NCI-H1436 treated with DMSO at 0.1 percent for 48 hours (cell line): ENCODE results near the gene RAC2.

Experiments
- DNase-seq: peaks from one replicate; lab custom pipeline; 2025; lab: John Stamatoyannopoulos, UW

The RAC2 gene

DNA sequence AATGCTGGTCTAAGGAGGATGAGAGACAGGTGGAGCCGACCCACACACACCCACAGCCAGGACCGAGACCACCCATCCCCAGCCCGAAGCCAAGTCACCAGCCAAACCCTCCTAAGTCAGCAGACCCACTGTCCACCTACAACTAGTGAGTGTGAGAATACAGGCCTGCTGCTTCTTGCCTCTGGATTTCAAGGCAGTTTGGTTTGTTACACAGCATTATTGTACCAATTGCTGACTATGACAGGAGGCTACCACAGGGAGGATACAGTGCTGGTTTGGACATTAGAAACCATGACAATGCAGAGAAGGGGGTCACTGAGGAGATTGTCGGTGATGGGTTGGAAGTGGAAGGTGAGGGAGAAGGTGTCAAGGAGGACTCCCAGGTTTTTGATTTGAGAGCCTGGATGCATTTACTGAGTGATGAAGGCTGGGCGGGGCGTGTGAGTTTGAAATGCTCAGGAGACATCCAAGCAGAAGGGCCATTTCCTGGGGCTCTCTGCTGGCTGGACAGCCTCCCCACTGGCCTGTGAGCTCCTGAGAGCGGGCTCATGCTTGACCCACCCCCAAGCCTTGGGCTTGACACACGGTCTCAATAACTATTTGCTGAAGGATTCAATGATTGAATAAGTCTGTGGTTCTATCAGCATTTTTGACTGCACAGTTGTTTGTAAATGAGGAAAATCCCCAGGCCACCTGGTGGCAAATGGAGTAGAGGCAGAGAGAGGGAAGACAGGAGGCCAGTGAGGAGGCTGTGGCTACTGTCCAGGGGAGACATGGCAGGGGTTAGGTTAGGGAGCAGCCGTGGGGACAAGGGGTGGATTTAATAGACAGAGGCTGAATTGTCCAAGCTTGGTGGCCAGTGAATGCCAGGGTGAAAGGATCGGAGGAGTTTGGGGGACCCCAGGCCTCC is 22.4 kb downstream of the RAC2 start:
- DNase-seq: no peak

DNA sequence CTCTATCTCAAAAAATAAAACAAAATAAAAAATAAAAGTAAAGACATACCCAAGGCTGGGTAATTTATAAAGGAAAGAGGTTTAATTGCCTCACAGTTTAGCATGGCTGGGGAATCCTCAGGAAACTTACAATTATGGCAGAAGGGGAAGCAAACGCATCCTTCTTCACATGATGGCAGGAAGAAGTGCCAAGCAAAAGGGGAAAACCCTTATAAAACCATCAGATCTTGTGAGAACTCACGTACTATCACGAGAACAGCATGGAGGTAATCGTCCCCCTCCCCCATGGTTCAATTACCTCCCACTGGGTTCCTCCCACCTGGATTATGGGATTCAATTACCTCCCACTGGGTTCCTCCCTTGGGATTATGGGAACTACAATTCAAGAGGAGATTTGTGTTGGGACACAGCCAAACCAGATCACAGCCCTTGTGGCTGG is 23.5 kb downstream of the RAC2 start:
- DNase-seq: no peak

DNA sequence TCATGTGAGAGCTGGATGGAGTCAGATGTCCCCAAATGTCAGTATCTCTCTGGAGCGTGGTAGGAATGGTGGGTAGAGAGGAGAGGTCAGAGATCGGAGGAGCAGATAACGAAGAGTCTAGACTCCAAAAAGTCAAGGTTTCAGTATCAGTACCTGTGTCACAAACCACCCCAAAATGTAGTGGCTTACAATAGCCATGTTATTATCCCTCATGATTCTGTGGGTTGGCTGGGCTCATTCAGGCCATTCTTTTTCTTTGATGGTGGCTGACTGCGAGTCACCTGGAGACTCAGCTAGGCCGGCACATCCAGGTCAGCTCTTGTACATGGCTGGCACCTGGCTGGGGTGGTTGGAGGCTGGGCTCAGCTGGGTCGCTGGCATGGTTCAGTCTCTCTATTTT is 24.5 kb downstream of the RAC2 start:
- DNase-seq: no peak

DNA sequence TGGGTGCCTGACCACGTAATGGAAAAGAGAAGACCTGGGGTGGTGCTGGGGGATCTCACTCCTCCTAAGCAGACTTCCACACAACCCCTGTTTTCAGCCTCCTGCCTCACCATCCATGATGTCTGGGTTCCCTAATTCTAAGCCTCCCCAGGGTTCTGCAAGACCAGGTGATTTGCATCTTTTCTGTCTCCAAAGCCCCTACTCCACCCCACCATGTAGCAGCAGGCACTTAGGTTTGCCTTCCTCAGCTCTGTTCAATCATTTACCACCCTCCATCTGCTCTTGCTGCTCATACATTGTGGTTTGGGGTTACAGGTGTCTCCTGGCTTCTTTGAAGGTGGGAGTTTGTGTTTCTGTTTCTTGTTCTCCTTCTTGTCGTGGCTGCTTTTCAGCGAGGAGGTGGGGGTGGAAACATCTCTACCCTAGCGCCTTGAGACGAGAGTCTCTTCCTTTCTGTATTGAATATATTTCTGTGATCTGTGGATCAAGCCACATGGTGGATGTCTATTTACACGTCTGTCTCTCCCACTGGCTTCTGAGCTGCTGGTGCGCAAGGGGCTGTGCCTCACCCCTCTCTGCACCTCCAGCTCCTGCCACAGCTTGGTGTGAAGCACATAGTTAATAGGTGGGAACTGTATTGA is 25.2 kb downstream of the RAC2 start:
- no peak for DNase-seq

DNA sequence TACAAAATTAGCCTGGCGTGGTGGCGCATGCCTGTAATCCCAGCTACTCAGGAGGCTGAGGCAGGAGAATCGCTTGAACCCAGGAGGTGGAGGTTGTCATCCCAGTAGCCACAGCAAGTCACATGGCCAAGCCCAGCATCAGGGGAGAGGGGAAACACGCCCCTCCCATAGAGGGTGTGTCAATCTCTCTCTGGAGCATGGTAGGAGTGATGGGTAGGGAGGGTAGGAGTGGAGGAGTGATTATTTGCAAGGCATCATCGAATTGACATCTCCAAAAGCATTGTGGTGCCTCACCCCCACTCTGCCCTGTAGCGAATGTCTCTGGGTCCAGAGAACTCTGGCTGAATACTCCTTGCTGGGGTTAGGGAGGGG is 25.7 kb downstream of the RAC2 start:
- DNase-seq: no peak

DNA sequence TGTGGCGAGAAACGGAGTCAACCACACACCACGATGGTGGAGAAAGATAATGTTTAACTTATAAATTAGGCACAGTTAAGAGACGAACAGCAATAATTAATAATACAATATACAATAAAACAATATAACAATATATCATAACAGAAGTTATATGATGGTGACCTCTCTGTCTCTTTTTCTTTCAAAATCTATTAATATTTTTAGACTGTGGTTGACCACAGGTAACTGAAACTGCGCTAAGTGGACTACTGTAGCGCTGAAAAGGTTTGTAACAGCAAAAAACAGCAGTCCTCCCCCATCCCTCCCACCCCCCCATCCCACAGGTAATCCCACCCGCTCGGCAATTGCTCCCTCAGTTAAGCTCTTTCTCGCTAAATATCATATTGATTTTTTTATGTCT is 28.2 kb downstream of the RAC2 start:
- no peak for DNase-seq

DNA sequence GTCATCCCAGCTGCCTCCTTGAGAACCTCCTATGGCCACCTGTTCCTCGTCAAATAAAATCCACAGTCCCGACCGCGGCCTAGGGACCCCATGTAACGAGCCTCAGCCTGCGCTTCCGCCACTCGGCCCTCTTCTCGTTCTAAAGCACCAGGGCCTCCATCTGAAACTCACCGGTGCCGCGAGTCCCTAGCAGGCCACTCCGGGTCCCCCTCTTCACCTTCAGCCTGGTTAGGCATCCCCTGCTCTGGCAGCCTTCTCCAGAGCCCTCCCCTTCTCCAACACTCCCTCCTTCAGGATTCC is 29.4 kb downstream of the RAC2 start:
- no peak for DNase-seq

DNA sequence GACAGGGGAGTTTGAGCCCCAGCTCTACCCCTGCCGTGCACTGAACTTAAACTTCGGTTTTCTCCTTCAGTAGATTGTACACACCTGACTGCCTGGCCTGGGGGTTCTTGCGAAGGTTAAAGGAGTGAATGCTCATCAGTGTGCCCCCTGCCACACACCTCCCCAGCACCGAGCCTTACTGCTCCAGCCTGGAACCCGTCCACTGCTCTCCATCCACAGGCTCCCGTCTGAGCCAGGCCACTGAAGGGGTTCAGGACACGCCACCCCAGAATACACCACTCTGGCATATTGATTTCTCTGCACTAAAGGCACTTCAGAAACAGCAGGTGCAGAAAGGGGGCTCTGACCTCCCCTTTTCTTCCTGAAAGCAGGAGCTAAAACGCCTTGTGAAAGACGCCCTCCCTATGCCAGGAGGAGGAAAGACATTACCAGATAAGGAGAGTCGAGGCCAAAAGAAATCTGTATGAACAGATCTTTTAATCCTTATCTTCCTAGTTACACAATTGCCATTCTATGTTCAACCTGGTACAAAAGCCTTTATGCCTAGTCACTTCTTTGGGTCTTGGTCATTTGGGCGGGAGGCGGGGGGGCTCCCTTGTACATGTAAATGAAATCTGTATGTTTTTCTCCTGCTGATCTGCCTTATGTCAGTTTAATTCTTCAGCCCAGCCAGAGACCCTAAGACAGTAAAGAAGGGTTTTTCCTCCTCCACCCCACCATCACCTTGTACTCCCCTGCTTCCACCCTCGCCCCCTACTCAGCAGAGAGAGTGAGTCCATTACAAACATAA is 29.9 kb downstream of the RAC2 start:
- no peak for DNase-seq

DNA sequence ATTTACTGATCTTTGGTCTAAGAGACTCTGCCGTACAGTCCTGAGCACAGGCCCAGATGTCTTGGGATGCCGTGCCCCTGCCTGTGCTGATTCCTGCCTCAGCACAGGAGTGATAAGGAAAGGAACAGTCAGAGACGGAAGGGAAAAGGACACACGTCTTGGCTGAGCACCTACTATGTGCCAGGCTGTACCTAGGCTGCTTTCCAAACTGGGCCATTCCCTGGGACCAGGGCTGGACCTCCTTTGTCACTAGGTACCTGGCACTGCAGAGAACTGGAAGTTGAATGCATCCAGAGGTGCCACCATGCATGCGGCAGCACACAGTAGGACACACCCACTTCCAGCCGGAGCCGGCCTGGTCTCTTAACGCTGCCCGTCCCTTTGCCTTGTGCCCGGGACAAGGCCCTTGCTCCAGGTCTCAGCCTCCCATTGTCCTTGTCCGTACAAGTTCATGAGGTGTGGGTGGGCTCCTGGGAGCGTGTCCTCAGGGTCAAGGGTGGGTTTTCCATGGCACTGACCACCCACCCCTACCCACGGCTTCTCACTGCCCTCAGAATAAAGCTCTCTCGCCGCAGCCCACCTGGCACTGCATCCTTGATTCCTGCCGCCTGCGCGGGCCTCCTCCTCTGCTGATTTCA is 30.7 kb downstream of the RAC2 start:
- DNase-seq: no peak

DNA sequence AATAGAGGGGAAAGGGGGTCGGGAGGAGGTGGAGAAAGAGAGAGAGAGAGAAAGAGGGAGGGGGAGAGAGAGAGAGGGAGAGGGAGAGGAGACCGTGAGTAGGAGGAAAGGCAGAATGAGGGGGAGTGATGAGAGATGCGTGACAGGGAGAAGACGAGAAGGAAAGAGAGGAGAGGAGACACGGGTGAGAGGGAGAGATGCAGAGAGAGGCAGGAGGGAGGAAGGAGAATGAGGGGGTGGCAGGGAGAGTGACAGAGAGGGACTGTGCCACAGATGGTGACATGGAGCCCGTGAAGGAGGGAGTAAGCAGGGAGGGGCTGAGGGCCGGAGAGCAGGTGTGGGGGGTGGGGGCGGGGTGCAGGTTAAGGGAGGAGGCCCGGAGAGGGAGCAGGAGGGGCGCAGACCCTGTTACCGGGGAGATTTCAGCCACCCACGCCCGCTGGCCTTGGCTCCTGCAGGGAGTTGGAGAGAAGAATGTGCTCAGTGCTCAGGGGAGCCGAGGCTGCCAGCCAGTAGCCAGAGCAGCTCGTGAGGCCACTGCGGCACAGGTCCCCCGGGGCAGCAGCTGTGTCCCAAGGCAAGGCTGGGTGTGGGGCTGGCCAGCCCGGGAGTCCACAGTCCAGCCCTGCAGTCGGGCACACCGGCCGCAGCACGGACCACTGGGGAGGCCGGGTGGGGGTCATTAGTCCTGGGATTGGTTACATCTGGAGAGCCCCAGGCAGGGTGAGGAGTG is 31.7 kb downstream of the RAC2 start, which contains the start of gene SSTR3:
Gene SSTR3, minus strand, starts transcription at position 304 of the 733 bp plus-strand sequence. CDS start 4,674 bp downstream, outside the sequence.
- no peak for DNase-seq

DNA sequence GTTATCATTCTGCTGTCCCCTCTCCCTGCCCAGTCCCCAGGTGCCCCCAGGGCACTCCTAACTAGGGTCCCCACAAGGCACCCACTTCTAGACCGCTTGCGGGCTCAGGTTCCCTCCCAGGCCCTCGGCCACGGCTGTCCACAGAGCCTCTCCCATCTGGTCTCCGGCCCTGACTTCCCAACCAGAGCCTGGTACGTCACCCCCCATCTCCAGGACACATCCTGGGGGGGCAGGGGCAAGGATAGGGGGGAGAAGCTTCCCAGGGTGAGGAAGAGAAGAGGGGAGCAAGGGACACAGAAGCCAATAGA is 32.2 kb downstream of the RAC2 start:
- DNase-seq: no peak

DNA sequence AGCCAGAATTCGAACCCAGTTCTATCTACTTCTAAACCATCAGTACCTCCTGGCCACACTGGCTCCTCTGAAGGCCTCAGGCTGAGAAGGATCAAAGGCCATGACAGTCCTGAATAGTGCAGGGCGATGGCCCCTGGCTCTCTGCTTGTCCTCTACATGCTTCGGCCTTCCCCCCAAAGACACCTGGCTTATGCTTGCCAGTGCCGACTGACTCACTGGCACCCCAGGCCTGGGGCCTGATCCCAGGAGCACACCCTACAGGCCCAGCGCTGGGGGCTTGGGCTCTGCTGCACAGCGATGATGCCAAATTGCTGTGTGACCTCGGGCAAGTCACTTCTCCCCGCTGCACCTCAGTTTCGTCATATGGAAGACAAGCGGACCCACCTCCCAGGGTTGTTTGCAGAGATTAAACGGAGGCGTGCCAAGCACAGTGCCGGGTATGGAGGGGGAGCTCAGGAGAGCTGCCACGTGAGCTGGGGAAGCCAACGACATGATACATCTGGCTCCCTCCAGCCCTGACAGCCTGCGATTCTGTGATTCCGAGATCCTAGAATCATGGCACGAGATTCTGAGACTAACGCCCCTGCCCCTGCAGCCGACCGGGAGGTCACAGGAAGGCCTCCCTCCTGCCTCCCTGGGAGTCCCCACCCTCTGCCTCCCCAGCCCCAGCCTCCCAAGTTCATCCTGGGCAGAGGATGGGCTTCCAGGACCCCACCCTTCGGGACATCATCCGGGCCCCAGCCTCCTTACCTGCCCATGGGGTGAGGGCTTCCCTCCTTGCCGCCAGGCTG is 32.8 kb downstream of the RAC2 start:
- DNase-seq: no peak

DNA sequence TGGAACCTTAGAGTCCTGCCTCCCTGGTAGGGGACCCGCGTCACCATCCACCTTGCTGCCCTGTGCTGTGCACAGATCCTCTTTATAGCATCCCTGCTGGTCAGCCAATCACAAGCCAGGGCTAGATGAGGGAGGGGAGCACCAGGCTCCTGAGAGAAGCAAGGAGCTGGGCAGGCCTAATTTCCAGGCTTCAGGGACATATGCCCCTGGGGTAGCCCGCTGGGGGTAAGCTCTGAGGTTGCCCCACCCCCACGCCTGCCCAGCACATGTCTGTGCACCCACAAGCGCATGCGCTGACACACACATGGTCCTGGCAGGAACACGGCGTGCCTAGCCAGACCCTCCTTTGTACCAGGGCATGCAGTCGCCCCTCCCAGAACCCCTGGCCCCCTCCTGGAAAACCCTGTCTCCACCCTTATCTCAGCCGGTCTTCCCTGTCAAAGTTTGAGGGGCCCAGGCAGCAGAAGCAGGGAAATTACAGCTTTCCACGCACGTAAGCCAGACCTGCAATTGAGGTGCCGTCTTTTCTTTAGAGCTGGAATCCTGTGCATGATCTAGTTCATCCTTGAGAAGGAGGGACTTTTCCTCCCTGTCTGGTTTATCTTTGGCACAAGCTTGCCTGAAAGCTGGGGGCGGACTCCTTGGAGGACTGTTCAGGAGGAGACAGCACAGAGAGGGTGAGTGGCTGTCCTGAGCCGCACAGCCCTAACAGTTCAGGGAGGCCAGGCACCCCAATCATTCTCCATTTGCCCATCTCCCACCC is 33.8 kb downstream of the RAC2 start:
- DNase-seq: no peak

DNA sequence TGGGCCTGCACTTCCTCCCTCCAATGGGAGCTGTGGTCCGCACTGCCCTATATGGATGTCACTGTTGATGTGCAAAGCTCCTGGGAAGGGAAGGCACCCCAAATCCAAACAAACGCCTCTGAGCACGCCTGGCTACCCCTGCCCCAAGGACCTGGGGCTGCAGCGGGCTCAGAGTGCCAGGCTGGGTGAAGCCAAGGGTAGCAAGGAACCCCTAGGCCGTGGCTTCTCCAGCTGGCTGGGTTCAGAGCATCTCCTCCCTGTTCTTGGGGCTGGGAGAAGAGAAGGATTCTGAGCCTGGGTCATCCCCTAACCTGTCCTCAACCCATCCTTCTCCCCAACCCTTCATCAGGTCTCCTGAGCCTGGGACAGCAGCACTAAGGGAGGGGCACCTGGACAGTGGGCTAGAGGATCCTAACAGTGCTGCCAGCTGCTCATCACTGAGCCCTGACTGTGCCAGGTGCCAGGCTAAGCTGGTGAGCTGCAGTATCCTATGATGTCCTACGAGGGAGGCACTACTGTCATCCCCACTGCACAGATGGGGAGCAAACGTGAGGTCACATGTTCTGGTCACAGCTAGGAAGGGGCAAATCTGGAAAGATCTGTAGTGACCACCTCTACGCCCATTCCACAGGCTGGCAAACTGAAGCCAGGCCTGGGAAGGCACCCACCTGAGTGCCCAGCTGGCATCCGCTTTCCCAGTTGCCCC is 34.8 kb downstream of the RAC2 start:
- DNase-seq: no peak

DNA sequence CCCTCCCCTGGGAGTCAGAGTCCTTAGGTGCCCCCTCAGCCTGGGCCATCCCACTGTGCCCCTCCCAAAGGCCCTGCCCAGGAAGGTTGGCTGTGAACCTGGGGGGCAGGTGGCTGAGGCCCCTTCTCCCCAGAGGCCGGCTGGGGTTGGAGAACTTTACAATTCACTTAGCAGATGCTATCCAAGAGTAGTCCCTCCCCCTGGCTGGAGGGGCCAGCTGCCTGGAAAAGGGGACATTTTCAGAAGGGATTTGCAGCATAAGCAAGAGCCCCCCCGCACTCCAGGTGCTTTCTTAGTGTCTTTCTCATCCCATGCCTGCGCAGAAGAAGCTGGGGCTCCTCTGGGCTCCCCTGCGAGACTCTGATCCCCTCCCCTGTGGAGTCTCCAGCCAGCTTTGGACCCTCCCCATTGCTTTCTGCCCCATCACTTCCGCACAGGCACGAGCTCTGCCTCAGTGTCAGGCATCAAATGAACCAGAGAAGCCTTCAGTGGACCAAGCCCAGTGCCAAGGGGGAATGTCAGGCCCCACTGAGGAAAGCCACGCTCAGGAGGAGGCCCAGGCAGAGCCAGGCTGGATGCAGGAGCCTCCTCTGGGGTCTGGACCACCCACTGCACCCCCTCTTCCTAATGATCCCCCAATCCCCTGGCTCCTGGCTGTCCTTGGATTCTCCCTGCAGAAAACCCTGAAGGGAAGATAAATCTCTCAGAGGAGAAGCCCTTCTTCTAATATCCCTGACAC is 35.5 kb downstream of the RAC2 start:
- DNase-seq: no peak

DNA sequence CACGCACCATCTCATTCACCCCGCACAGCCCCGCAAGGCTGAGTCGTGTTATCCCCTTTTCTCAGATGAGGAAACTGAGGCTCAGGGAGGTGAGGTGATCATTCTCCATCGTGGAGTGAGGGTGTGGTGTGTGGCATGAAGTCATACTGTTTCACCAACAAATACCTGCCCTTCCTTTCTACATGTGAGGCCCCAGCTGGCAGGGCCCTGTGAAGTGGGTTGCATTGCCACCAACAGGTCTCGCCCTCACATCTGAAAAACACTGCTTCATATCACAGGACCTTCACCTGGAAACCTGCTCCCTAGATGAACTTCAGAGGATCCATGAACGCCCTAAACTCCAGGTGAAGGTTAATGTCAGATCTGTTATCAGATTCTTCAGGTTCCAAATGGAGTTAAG is 36.1 kb downstream of the RAC2 start:
- DNase-seq: no peak

DNA sequence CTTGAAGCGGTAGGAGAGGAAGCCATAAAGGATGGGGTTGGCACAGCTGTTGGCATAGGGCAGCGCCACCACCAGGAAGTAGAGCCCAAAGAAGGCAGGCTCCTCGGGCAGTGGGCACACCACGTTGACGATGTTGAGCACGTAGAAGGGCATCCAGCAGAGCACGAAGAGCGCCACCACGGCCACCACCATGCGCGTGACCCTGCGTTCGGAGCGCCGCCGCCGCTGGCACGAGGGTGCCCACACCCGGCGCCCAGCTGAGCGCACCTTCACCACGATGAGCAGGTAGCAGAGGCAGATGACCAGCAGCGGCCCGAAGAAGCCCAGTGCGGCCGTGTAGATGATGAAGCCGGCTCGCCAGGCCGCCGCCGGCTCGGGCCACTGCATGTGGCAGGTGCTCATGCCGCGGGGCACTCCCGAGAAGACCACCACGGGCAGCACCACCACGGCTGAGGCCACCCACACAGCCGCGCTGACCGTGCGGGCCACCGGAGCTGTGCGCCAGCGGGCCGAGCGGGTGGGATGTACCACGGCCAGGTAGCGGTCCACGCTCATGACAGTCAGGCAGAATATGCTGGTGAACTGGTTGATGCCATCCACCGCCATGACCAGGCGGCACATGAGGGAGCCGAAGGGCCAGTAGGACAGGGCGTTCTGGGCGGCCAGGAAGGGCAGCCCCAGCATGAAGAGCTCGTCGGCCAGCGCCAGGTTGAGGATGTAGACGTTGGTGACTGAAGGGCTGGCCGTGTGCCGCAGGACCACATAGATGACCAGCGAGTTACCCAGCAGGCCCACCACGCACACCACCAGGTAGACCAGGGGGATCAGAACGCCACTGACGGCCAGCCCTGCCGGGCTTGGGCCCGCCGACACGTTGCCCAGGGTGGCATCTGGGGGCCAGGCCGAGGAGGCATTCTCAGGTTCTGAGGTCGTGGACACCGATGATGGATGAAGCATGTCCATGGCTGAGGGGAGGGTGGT is 36.9 kb downstream of the RAC2 start:
- no peak for DNase-seq
